WTC11 (cell line): Measurements from ENCODE around the gene TOMM5.

ENCODE experiments used
- TEAD4 ChIP-seq: sonication (generic); formaldehyde crosslinking; IDR thresholded peaks from 2 replicates; pipeline ENCODE4 v1.8.0; 2022; ENCODE audit warnings: mild to moderate bottlenecking, missing genetic modification reagents
- TF ChIP-seq, protein P1 (sequence below): sonication (generic); formaldehyde crosslinking; IDR thresholded peaks from 2 replicates; pipeline ENCODE4 v1.8.0; 2022; ENCODE audit warnings: mild to moderate bottlenecking, missing genetic modification reagents
- TF ChIP-seq, protein P2 (sequence below): fragments of 200-600 bp; IDR thresholded peaks from 2 replicates; pipeline ENCODE4 v1.8.0; 2022; ENCODE audit warnings: antibody characterized with exemption

DNA sequence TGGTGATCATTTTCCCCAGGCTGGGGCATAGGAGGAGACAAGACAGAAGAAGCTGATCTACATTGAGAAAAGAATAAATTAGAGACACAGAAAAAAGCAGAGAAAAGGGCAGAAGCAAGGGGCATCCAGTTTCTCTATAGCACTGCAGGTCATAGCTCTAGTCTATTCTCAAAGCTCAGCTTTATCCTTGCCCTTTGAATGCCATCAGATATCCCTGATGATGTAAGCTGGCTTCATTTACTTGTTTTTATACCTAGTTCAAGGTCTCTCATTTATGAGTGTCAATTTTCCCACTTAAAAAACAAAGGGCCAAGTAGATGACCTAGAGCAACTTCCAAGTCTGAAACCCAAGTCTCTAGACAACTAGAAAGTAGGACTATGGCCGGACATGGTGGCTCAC is 48.9 kb downstream of the TOMM5 start:
- TF ChIP-seq, protein P1, sequence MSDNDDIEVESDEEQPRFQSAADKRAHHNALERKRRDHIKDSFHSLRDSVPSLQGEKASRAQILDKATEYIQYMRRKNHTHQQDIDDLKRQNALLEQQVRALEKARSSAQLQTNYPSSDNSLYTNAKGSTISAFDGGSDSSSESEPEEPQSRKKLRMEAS (CRISPR knock-in tag) = no peak
- TF ChIP-seq, protein P2, sequence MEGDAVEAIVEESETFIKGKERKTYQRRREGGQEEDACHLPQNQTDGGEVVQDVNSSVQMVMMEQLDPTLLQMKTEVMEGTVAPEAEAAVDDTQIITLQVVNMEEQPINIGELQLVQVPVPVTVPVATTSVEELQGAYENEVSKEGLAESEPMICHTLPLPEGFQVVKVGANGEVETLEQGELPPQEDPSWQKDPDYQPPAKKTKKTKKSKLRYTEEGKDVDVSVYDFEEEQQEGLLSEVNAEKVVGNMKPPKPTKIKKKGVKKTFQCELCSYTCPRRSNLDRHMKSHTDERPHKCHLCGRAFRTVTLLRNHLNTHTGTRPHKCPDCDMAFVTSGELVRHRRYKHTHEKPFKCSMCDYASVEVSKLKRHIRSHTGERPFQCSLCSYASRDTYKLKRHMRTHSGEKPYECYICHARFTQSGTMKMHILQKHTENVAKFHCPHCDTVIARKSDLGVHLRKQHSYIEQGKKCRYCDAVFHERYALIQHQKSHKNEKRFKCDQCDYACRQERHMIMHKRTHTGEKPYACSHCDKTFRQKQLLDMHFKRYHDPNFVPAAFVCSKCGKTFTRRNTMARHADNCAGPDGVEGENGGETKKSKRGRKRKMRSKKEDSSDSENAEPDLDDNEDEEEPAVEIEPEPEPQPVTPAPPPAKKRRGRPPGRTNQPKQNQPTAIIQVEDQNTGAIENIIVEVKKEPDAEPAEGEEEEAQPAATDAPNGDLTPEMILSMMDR = no peak
- TF ChIP-seq TEAD4 = no peak
